ENCODE data around the gene GNG2.

GRCh38 chr14:51977075-51977474 lies 116.7 kb downstream of the GNG2 start:
- TF ChIP-seq CTCF (IDR thresholded peaks at IDR 0.05) (no peak), POLR2AphosphoS5 (IDR thresholded peaks at IDR 0.05; ENCODE audit: low read depth, low read length) (no peak), TCF7L2 (IDR thresholded peaks at IDR 0.05; ENCODE audit: low read depth, low read length) (no peak), REST (IDR thresholded peaks at IDR 0.05; ENCODE audit: insufficient read depth in 1 of 2, low read depth in 2 of 2, low read length in 1 of 2) (no peak), SIN3A (IDR thresholded peaks at IDR 0.05; ENCODE audit: borderline replicate concordance, insufficient read depth, low read depth, low read length) (no peak)

Data from Panc1 (cell line).